HS-27A (cell line): Measurements from ENCODE around the gene ADAMTS7.
A peak's percentile ranks its signal among the peaks of the same experiment; 100 is the strongest.
"Not testable (repeated sequence)": the region's sequence is repeated elsewhere in the genome, so short reads cannot be mapped to it uniquely, and the experiment has no call there.

ENCODE experiments used
- DNase-seq: peaks from one replicate; pipeline ENCODE4 v3.0.0-alpha.2; 2012; ENCODE audit warnings: low read depth, missing footprints

The ADAMTS7 gene, protein sequence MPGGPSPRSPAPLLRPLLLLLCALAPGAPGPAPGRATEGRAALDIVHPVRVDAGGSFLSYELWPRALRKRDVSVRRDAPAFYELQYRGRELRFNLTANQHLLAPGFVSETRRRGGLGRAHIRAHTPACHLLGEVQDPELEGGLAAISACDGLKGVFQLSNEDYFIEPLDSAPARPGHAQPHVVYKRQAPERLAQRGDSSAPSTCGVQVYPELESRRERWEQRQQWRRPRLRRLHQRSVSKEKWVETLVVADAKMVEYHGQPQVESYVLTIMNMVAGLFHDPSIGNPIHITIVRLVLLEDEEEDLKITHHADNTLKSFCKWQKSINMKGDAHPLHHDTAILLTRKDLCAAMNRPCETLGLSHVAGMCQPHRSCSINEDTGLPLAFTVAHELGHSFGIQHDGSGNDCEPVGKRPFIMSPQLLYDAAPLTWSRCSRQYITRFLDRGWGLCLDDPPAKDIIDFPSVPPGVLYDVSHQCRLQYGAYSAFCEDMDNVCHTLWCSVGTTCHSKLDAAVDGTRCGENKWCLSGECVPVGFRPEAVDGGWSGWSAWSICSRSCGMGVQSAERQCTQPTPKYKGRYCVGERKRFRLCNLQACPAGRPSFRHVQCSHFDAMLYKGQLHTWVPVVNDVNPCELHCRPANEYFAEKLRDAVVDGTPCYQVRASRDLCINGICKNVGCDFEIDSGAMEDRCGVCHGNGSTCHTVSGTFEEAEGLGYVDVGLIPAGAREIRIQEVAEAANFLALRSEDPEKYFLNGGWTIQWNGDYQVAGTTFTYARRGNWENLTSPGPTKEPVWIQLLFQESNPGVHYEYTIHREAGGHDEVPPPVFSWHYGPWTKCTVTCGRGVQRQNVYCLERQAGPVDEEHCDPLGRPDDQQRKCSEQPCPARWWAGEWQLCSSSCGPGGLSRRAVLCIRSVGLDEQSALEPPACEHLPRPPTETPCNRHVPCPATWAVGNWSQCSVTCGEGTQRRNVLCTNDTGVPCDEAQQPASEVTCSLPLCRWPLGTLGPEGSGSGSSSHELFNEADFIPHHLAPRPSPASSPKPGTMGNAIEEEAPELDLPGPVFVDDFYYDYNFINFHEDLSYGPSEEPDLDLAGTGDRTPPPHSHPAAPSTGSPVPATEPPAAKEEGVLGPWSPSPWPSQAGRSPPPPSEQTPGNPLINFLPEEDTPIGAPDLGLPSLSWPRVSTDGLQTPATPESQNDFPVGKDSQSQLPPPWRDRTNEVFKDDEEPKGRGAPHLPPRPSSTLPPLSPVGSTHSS (N-terminal part only)

DNA sequence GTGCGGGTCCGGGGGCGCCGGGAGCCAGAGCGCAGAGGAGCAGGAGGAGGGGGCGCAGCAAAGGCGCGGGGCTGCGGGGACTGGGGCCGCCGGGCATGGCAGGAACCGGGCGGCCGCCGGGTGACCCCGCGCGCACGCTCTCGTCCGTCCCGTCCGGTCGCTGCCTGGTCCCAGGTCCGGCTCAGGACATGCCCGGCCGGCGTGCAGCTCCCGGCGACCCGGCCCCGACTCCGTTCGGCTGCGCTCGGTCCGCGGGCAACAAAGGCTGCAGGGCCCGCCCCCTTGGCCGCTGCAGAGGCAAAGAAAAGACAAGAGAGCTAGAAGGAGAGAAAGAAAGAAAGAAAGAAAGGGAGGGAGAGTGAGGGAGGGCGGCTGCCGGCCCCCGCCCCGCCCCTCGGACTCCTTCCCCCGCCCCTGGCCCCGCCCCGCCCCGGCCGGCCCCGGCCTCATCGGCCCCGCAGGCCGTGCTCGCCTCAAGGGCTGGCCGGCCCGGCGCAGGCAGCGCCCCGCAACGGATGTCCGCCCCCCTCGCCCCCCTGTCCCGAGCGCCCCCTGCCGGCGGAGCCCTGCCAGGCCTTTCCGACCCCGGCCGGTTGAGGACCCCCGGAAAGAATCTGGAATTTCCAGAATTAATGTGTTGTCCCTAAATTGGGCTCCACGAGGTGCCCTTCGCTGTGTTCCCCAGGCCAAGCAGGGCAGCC lies at the start of gene ADAMTS7:
Gene ADAMTS7 (minus strand): TSS at position 341 of the 701 bp plus-strand sequence. CDS start 244 bp downstream, at position 97.
- DNase-seq, result no peak

DNA sequence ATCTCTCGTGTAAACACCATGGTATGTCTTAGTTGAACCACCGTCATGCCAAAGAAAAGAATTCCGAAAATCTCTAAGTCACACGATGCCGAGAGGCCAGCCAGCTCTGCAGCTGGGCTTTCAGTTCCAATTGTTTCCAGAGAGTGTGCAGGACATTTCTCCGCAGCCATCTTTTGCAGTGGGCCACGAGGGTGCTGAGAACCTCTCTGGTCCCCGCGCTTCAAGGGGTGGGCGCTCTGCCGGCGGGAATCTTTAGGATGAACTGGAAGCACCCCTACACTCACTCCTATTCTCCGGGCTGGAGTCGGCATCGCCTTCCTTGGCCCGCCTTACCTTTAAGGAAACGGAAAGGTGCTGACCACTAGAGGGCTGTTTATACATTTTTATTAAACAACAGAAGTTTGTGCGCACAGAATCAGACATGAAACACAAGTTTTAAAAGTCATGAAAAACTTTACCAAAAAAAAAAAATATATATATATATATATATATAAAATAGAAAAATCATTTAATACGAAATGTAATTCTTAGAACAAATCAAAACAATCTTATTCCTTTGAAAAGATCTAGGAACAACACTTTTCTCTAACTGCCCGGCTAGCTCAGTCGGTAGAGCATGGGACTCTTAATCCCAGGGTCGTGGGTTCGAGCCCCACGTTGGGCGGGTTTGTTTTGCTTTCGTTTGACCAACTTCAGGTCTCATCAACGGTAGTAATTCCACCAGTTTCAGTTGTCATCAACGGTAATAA lies 48.9 kb upstream of the ADAMTS7 start:
- DNase-seq, result peak; percentile 82

DNA sequence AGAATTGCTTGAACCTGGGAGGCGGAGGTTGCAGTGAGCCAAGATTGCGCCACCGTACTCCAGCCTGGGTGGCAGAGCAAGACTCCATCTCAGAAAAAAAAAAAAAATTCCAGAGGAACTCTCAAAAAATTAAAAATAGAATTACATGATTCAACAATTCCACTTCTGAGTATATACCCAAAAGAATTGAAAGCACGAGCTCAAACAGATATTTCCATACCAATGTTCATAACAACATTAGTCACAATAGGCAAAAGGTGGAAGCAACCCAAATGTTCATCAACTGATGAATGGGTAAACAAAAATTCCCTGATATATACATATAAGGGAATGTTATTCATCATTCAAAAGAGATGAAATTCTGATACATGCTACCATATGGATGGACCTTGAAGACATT lies 44.5 kb upstream of the ADAMTS7 start:
- no peak for DNase-seq

DNA sequence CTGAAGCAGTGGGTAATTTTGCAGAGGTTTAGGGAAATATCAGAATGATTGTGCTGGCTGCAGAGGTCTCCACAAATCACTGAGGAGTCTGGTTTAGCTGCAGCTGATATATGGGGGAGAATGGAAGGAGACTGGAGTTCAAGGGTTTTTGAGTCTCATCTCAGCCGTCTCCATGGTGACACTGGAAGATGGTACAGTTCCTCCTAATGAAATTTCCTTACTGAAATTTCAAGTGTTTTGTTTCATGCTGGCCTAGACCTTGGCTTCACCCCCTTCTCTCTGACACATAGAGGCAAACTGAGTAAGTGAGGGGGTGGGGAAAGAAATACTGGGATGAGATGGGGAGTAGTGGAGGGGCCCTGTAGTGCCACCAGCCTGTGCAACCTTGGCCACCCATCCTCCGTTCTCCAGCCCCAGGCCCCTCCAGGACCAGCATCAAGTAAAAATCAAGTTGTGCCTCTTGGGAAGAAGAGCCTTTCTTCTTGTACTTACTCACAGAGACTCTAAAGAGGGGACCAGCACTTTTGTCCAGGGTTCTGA lies 43.6 kb upstream of the ADAMTS7 start:
- DNase-seq, result no peak

DNA sequence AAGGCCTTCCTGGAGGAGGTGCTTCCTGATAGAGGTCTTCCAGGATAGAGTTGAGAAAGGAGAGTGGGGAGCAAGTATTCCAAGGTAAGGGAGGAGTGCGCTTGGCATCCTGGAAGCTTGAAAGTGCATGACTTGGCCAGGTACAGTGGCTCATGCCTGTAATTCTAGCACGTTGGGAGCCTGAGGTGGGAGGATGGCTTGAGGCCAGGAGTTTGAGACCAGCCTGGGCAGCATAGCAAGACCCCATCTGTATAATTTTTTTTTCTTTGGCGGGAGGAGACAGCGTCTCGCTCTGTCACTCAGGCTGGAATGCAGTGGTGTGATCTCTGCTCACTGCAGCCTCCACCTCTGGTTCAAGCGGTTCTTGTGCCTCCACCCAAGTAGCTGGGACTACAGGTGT lies 42.2 kb upstream of the ADAMTS7 start:
- DNase-seq, result no peak

DNA sequence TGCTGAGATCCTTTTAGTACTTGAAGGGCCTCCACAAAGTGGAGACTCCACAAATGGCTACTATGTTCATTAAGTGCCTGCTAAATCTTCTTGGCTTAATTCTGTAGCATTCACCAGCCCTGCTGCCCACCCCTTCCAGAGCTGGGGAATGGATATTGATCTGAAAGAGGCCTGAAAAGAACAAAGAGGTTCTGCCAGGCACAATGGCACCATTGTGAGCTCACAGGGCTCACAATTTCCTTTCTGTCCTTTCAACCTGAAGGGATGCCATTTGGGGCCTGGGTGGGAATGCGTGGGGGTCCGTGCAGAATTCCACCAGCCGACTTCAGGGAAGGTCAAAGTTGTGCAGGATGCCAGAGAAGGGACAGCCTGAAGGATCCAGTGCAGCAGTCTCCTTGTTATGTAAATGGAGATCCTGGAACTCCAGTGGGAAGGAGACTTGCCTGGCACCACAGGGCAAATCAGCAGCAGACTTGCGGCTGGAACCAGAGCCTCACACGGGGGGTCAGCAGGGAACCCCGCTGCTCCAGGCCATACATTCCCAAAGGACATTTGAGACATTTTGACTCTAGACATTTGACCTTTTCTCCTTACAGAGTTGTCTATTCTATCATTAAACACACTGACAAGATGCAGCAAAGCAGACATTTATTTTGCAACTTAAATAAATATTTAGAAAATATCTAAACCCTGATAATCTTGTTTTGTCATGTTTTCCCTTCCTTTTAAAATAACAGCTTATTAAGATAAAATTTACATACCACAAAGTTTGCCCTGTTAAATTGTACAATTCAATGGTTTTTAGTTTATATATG lies 39.9 kb upstream of the ADAMTS7 start:
- no peak for DNase-seq

DNA sequence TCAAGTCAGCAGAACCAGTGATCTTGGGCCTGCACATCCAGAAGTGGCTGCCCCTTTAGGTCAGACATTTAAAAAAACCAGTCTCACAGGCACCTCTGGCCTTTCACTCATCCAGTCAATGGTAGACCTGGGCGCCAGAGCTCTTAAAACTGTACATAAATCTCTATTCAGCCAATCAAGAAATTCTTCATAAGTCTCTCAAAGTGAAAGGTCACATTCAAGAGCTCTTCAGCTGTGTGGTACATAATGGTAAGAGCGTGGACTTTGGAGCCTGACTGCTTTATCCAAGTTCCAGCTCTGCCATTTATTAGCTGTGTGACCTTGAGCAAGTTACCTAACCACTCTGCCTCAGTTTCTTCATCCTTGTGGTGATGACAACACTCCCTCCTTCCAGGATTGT lies 39.1 kb upstream of the ADAMTS7 start:
- DNase-seq, result no peak

DNA sequence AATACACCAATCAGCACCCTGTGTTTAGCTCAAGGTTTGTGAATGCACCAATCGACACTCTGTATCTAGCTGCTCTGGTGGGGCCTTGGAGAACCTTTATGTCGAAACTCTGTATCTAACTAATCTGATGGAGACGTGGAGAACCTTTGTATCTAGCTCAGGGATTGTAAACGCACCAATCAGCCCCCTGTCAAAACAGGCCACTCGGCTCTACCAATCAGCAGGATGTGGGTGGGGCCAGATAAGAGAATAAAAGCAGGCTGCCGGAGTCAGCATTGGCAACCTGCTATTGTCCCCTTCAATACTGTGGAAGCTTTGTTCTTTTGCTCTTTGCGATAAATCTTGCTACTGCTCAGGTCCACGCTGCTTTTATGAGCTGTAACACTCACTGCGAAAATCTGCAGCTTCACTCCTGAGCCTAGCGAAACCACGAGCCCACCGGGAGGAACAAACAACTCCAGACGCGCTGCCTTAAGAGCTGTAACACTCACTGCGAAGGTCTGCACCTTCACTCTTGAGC lies 36.2 kb upstream of the ADAMTS7 start:
- not testable (repeated sequence) for DNase-seq

DNA sequence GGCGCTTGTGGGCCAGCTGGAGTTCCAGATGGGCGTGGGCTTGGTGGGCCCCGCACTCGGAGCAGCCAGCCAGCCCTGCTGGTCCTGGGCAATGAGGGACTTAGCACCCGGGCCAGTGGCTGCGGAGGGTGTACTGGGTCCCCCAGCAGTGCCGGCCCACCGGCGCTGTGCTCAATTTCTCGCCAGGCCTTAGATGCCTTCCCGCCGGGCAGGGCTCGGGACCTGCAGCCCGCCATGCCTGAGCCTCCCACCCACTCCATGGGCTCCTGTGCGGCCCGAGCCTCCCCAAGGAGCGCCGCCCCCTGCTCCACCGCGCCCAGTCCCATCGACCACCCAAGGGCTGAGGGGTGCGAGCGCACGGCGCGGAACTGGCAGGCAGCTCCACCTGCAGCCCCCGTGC lies 35.6 kb upstream of the ADAMTS7 start:
- not testable (repeated sequence) for DNase-seq

DNA sequence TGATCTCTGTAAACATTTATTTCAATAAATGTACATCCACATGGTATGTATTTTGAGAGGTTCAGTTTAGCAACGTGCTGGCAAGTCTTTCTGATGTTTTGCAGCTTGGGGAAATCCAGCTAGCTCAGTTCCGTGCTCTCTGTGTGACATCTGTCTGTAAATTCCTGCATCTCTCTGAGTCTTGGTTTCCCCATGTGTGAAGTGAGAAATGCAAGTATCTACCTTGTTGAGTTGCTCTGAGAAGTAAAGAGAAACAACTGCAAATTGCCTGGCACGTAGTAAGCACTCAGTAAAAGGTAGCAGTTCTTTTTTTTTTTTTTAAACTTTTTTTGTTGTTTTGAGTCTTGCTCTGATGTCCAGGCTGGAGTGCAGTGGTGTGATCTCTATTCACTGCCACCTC lies 31.3 kb upstream of the ADAMTS7 start:
- DNase-seq, result no peak

DNA sequence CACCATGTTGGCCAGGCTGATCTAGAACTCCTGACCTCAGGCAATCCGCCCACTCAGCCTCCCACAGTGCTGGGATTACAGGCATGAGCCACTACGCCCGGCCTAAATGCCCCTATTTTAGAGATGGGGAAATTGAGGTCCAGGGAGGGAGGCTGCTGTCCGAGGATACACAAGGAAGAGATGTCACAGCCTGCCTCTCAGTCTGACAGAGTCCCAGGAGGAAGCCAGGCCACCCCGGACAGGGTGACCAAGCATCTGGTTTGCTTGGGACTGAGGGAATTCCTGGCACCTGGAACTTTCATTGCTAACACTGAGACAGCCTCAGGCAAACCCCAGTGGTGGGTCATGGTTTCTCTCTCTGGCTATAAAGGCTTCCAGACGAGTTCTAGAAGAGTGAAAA lies 30.6 kb upstream of the ADAMTS7 start:
- no peak for DNase-seq

DNA sequence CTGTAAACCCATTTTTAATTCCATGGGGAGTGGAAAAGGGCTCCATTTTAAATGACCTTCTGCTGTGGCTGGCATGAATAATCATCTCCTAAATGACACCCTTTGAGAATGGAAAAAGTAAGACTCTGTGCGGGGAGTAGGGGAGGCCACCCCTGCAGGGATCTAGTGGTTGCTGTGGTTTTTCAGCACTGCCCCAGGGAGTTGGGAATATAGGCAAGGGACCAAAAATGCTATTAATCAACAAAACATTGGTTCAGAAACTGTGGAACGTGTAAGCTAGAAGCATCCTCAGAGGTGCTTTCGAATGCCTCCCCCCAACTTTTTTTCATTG lies 30.1 kb upstream of the ADAMTS7 start:
- no peak for DNase-seq

DNA sequence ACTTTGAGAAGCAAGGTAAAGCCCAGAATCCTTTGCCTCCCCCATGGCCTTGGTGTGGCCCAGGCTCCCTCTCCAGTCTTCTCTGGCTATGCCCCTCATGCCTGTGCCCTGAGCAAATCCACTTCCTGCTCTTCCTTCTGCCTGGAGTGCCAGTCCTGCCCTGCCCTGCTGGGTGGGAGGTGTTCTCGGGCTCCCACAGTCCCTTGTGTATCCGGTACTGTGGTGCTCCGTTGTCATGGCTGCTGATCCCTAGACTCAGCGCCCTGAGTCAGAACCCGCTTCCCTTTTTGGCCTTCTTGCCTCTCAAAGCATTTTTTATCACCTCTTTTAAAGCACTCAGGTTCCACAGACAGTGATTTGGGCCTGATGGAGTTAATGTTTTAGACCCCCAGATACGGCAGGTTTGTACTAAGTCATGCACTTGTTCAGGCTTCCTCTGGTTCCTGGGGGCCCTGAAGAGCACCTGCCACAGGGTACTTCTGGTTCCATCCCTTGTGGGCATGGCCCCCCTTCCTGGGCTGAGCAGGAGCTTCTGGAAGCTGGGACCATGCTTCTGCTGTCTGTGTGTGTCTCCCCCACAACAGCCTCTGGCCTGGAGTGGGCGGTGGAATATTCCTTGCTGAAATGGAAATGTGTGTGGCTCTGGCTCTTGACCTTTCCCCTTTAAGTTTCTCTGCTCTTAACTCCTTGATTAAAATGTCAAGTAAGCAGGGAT lies 29.6 kb upstream of the ADAMTS7 start:
- no peak for DNase-seq

DNA sequence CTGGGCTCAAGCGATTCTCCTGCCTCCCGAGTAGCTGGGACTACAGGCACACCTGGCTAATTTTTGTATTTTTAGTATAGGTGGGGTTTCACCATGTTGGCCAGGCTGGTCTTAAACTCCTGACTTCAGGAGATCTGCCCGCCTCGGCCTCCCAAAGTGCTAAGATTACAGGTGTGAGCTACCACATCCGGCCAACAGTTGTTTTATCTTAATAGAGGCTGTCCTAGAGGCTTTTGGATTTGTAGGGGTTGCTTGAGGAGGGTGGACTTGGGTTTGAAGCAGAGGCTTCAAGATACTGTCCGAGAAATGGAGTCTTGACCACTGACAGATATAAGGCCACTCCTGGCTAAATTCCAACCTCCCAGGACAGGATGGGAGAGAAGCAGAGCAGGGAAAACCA lies 27.9 kb upstream of the ADAMTS7 start:
- not testable (repeated sequence) for DNase-seq

DNA sequence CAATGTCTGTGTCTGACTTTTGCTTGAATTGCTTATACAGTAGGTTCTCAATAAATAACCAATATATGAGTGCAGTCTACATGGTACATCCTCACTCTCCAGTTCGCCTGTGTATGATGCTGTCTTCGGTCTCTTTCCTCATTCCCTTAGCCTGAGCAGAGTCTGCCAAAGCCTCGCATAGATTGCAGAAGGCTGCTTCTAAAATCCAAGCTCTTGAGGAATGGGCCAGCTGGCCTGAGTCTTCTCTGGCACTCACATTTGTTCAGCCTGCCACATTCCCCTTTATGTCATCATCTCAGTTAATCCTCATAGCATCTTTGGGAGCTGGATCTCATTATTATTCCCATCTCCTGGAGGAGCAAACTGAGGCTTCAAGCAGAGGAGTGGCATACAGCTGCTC lies 27.2 kb upstream of the ADAMTS7 start:
- DNase-seq, result no peak

DNA sequence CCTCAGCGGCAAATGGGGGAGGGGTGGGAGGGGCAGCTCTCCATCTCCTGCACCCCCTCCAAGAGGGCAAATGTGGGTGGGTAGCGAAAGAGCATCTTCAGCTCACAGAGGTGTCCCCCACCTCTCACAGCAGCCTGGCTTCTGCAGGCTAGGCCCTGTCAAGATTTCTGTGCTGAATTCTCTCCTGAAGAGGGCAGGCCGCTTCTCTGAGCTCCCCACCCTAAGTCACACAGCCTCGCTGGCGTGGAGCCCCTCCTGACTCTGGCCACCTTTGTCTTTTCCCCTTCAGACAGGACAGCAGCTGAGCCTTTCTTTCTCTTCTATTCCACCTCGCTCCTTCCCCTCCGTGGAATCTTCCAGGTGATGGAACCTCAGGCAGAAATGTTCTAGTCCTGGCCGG lies 26.3 kb upstream of the ADAMTS7 start:
- no peak for DNase-seq

DNA sequence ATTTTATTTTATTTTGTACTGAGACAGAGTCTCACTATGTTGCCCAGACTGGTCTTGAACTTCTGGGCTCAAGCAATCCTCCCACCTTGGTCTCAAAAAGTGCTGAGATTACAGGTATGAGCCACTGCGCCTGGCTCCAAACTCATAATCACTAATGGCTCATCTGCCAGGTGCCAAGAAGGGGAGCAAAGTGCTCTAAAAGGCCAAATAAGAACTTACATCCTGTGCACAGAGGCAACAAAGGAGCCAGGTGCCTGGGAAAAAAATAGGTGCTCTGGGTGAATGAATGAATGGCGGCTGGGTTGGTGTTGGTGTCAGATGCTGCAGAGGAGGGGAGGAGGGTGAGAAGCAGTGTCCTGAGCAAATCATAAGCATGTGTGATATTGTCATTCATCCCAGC lies 25.9 kb upstream of the ADAMTS7 start:
- no peak for DNase-seq

DNA sequence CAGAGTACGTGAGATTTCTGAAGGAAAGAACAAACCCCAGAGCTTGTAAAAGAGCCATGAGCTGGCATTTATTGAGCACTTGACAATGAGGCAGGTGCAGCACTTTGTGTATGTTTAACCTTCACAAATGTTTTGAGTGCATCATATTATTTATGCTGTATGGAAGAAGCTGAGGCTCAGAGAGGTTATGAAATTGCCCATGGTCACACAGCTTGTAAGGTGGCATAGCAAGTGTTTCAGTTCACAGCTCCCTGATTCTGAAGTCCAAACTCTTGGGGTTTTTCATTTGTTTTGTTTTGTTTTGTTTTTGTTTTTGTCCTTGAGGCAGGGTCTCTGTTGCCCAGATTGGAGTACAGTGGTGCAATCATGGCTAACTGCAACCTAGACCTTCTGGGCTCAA lies 25.1 kb upstream of the ADAMTS7 start:
- DNase-seq, result no peak
